Neural cell (in vitro differentiated cells): Measurements from ENCODE around the gene TIMM13.

ENCODE experiments used
- EZH2 ChIP-seq: fragments of 200-600, 300-800 bp; shearing (Covaris generic), sonication (generic); IDR thresholded peaks from 2 replicates; pipeline ENCODE4 v1.6.1; 2014; ENCODE audit warnings: antibody characterized with exemption, low read length, borderline replicate concordance, mild to moderate bottlenecking; ENCODE audit not compliant: insufficient read depth, poor library complexity, severe bottlenecking
- TAF1 ChIP-seq: IDR thresholded peaks from 2 replicates; pipeline ENCODE4 v1.6.1; 2012; ENCODE audit warnings: low read depth
- TF ChIP-seq, protein P1 (sequence below): fragments of 450-650 bp; IDR thresholded peaks from 2 replicates; pipeline ENCODE4 v1.5.1; 2014; ENCODE audit warnings: antibody characterized with exemption, mild to moderate bottlenecking, moderate library complexity; ENCODE audit not compliant: poor library complexity, severe bottlenecking

DNA sequence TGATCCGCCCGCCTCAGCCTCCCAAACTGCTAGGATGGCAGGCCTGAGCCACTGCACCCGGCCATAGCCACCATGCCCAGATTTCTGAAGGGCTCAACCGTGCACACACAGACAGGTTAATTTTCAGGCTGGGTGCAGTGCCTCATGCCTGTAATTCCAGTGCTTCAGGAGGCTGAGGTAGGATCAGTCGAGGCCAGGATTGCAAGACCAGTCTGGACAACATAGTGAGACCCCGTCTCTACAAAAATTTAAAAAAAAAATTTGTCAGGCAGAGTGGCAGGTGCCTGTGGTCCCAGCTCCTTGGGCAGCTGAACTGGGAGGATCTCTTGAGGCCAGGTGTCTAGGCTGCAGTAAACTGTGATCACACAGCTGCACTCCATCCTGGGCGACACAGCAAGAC, 7.6 kb downstream of the TIMM13 start:
- TF ChIP-seq EZH2 = no peak
- no peak for TF ChIP-seq TAF1
- TF ChIP-seq, protein P1, sequence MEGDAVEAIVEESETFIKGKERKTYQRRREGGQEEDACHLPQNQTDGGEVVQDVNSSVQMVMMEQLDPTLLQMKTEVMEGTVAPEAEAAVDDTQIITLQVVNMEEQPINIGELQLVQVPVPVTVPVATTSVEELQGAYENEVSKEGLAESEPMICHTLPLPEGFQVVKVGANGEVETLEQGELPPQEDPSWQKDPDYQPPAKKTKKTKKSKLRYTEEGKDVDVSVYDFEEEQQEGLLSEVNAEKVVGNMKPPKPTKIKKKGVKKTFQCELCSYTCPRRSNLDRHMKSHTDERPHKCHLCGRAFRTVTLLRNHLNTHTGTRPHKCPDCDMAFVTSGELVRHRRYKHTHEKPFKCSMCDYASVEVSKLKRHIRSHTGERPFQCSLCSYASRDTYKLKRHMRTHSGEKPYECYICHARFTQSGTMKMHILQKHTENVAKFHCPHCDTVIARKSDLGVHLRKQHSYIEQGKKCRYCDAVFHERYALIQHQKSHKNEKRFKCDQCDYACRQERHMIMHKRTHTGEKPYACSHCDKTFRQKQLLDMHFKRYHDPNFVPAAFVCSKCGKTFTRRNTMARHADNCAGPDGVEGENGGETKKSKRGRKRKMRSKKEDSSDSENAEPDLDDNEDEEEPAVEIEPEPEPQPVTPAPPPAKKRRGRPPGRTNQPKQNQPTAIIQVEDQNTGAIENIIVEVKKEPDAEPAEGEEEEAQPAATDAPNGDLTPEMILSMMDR = no peak
